ENCODE data around the gene LAMTOR4. TPM values are rescaled to one million over a fixed set of nuclear protein-coding genes. Genes with fewer than 3 reads are reported as not detected.
A peak's percentile ranks its signal among the peaks of the same experiment; 100 is the strongest.

The LAMTOR4 gene
- total RNA-seq, 4 donors from 2014 or later: 183 to 194 (median 184) TPM

GRCh38 chr7:100169147-100169850 lies 20.6 kb downstream of the LAMTOR4 start:
- DNase-seq (ENCODE audit: low spot score): no peak
- no peak for ATAC-seq (ENCODE audit: low FRiP score)
- TF ChIP-seq CTCF (IDR thresholded peaks at IDR 0.05): no peak

- ATAC-seq (ENCODE audit: low FRiP score) (no peak), DNase-seq (ENCODE audit: low spot score) (no peak)
- no peak for TF ChIP-seq CTCF (IDR thresholded peaks at IDR 0.05)
These were observed 21.6 kb downstream of the LAMTOR4 start for GRCh38 chr7:100170101-100170897.

- no peak for TF ChIP-seq CTCF (IDR thresholded peaks at IDR 0.05)
- ATAC-seq (ENCODE audit: low FRiP score) (peak; percentile 34), DNase-seq (ENCODE audit: low spot score) (no peak)
These were observed 22.5 kb downstream of the LAMTOR4 start for GRCh38 chr7:100171087-100171681.

- DNase-seq (ENCODE audit: low spot score) (no peak), ATAC-seq (ENCODE audit: low FRiP score) (no peak)
- no peak for TF ChIP-seq CTCF (IDR thresholded peaks at IDR 0.05)
These were observed 23.1 kb downstream of the LAMTOR4 start for GRCh38 chr7:100171840-100172239.

GRCh38 chr7:100173806-100174495 lies 25.2 kb downstream of the LAMTOR4 start:
- no peak for TF ChIP-seq CTCF (IDR thresholded peaks at IDR 0.05)
- ATAC-seq (ENCODE audit: low FRiP score): no peak
- DNase-seq (ENCODE audit: low spot score): no peak

- DNase-seq (ENCODE audit: low spot score) (no peak), ATAC-seq (ENCODE audit: low FRiP score) (no peak)
- TF ChIP-seq CTCF (IDR thresholded peaks at IDR 0.05): no peak
These were observed 25.9 kb downstream of the LAMTOR4 start for GRCh38 chr7:100174582-100174981.
